Pancreas (tissue), 10 donors: ENCODE data around the gene MAD2L1. TPM values are rescaled to one million over a fixed set of nuclear protein-coding genes. Genes with fewer than 3 reads are reported as not detected.
A peak's percentile ranks its signal among the peaks of the same experiment; 100 is the strongest.

Experiments used
- ATAC-seq, 4 donors: fragments of 200-7000 bp; cut with Tn5 transposase; one replicate each; pipeline versions ENCODE4 v1.8.0 to v1.9.1; 2020; ENCODE audit warnings: mild to moderate bottlenecking in 4 of 4, moderate library complexity in 4 of 4
- DNase-seq, 6 donors: peaks; one replicate each; pipeline ENCODE4 v3.0.0-alpha.2; 2020
- FAIRE-seq: peaks from 2 replicates; lab custom pipeline; 2012; peaks lifted over from hg19 to GRCh38; lab: Jason Lieb, UNC
- H3K27ac ChIP-seq, 4 donors: fragments of 200-600 bp; sonication (generic); 1 replicate in 3 of 4; 2 replicates in 1 of 4; pipeline versions ENCODE4 v1.5.0 to v1.8.0; 2020
- H3K27me3 ChIP-seq, 4 donors: fragments of 200-600 bp; one replicate each; pipeline ENCODE4 v1.8.0; 2021
- H3K36me3 ChIP-seq, 3 donors: fragments of 200-600 bp; sonication (generic) in 1 of 3; one replicate each; pipeline versions ENCODE4 v1.5.0 to v1.8.0; 2020 to 2021
- H3K4me1 ChIP-seq, 3 donors: fragments of 200-600 bp; one replicate each; pipeline ENCODE4 v1.8.0; 2021
- H3K4me3 ChIP-seq, 4 donors: fragments of 200-600 bp; sonication (generic) in 2 of 4; one replicate each; pipeline versions ENCODE4 v1.5.0 to v1.8.0; 2020 to 2021
- H3K9me3 ChIP-seq, 4 donors: fragments of 200-600 bp; one replicate each; pipeline ENCODE4 v1.8.0; 2021
- CTCF ChIP-seq, 4 donors: fragments of 200-600 bp; sonication (generic) in 3 of 4; IDR thresholded peaks; one replicate each; pipeline versions ENCODE4 v1.5.0 to v1.8.0; 2021; ENCODE audit warnings: antibody characterized with exemption in 4 of 4
- WGBS, 2 donors: extraction: QIAGEN DNeasy Blood & Tissue Kit; methylation state at CpG; one replicate each; pipeline ENCODE4 v1.1.7; 2013; 5-methylcytosine and 5-hydroxymethylcytosine counted together
- intact Hi-C, 3 donors: fragments of 100-400 bp; cut with DNase I; formaldehyde crosslinking; loops; one replicate each; pipeline versions ENCODE4 v1.11.1 to v1.14.2; 2022
- polyA plus RNA-seq, 2 donors: library from polyadenylated mRNA; stranded (reverse); fragments of 200-250 nt; gene quantifications; one replicate each; pipeline ENCODE4 v1.2.3, GENCODE V29; 2013
- total RNA-seq, 6 donors: library from RNA; stranded (reverse); fragmentation: NEBNext Ultra II Directional in 4 of 6; extraction: Animal tissue kit (Norgen Biotek cat#: 25700) in 4 of 6; gene quantifications; one replicate each; pipeline versions ENCODE4 v1.2.1 to v1.2.4, GENCODE V29; 2021 to 2023
- donor health status: healthy with polysubstance abuse.
- donor health status: DM: no; HTN: no; CAD: no; lungs with moderate emphysema.
- donor health status: DM: no; HTN: no; CAD: no.
- donor health status: control.
- donor health status: control.
- donor health status: Bipolar disorder and iron deficiency.
- donor health status: DM: yes; HTN: yes; CAD: no.
- donor health status: DM: no; HTN: no; CAD: no.
- donor health status: DM: no; HTN: no; CAD: no.
- donor health status: DM: yes; HTN: yes; CAD: no.

The MAD2L1 gene
- total and polyA plus RNA-seq, 8 donors: 0.37 to 1.8 (median 0.73) TPM

- Histone ChIP-seq H3K36me3 (no peaks in the 10 kb centered on the region), H3K27ac (no peak overlapping the region), H3K4me3 (no peak overlapping the region), H3K27me3 (no peaks in the 10 kb centered on the region), H3K9me3 (no peaks in the 10 kb centered on the region), H3K4me1 (no peaks in the 10 kb centered on the region)
- intact Hi-C loops: no loop called here
- no peak for FAIRE-seq
- DNase-seq: no peak
- TF ChIP-seq CTCF (IDR thresholded peaks at IDR 0.05): no peak
- WGBS, 2 donors: 47 to 69% methylated on average over 2 of the region's 2 CpGs
- ATAC-seq: no peak
These were observed 56.9 kb downstream of the MAD2L1 start for GRCh38 chr4:120009731-120010130.

GRCh38 chr4:120008957-120009356 lies 57.7 kb downstream of the MAD2L1 start:
- H3K27ac ChIP-seq: no peak overlapping the region
- no peak for TF ChIP-seq CTCF (IDR thresholded peaks at IDR 0.05)
- H3K27me3 ChIP-seq: no peaks in the 10 kb centered on the region
- DNase-seq (no peak), FAIRE-seq (no peak), ATAC-seq (no peak)
- 84 to 88% methylated on average over 4 of the region's 4 CpGs for WGBS, 2 donors
- H3K36me3 ChIP-seq: no peaks in the 10 kb centered on the region
- no peaks in the 10 kb centered on the region for H3K4me1 ChIP-seq
- H3K9me3 ChIP-seq: no peaks in the 10 kb centered on the region
- H3K4me3 ChIP-seq: no peak overlapping the region
- intact Hi-C loops: no loop called here

- no peaks in the 10 kb centered on the region for H3K4me1 ChIP-seq
- no peak overlapping the region for H3K4me3 ChIP-seq
- H3K9me3 ChIP-seq: no peaks in the 10 kb centered on the region
- no peaks in the 10 kb centered on the region for H3K36me3 ChIP-seq
- H3K27ac ChIP-seq: no peak overlapping the region
- intact Hi-C loops: no loop called here
- ATAC-seq: no peak
- no peak for DNase-seq
- WGBS, 2 donors: 91 to 92% methylated on average over 5 of the region's 5 CpGs
- peak; percentile 17 for FAIRE-seq
- no peak for TF ChIP-seq CTCF (IDR thresholded peaks at IDR 0.05)
- H3K27me3 ChIP-seq: no peaks in the 10 kb centered on the region
These were observed 58.7 kb downstream of the MAD2L1 start for GRCh38 chr4:120007896-120008436.

GRCh38 chr4:120007191-120007871 lies 59.3 kb downstream of the MAD2L1 start:
- Histone ChIP-seq H3K4me1 (no peaks in the 10 kb centered on the region), H3K27ac (no peak overlapping the region), H3K36me3 (no peaks in the 10 kb centered on the region), H3K4me3 (no peak overlapping the region), H3K27me3 (no peaks in the 10 kb centered on the region), H3K9me3 (no peaks in the 10 kb centered on the region)
- ATAC-seq (no peak), FAIRE-seq (no peak), DNase-seq (no peak)
- intact Hi-C loops: no loop called here
- no peak for TF ChIP-seq CTCF (IDR thresholded peaks at IDR 0.05)
- whole genome bisulfite sequencing, 2 donors: 37 to 43% methylated on average over 5 of the region's 5 CpGs
